ENCODE measurements around the gene ZBTB7C. TPM values are rescaled to one million over a fixed set of nuclear protein-coding genes. Genes with fewer than 3 reads are reported as not detected.

ZBTB7C gene
- total RNA-seq, 1 donor, result not detected

- TF ChIP-seq, protein P1, sequence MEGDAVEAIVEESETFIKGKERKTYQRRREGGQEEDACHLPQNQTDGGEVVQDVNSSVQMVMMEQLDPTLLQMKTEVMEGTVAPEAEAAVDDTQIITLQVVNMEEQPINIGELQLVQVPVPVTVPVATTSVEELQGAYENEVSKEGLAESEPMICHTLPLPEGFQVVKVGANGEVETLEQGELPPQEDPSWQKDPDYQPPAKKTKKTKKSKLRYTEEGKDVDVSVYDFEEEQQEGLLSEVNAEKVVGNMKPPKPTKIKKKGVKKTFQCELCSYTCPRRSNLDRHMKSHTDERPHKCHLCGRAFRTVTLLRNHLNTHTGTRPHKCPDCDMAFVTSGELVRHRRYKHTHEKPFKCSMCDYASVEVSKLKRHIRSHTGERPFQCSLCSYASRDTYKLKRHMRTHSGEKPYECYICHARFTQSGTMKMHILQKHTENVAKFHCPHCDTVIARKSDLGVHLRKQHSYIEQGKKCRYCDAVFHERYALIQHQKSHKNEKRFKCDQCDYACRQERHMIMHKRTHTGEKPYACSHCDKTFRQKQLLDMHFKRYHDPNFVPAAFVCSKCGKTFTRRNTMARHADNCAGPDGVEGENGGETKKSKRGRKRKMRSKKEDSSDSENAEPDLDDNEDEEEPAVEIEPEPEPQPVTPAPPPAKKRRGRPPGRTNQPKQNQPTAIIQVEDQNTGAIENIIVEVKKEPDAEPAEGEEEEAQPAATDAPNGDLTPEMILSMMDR (IDR thresholded peaks at IDR 0.05; ENCODE audit: insufficient read depth, low read depth, low read length), result no peak
- no peak overlapping the region for H3K4me3 ChIP-seq (ENCODE audit: low read depth, low read length)
- no peak for DNase-seq (ENCODE audit: low read depth)
Measured at GRCh38 chr18:48391868-48392267, 17.3 kb downstream of the ZBTB7C start.

GRCh38 chr18:48390641-48391040 lies 18.5 kb downstream of the ZBTB7C start:
- no peak overlapping the region for H3K4me3 ChIP-seq (ENCODE audit: low read depth, low read length)
- TF ChIP-seq, protein P1 (IDR thresholded peaks at IDR 0.05; ENCODE audit: insufficient read depth, low read depth, low read length), result no peak
- no peak for DNase-seq (ENCODE audit: low read depth)

DNA sequence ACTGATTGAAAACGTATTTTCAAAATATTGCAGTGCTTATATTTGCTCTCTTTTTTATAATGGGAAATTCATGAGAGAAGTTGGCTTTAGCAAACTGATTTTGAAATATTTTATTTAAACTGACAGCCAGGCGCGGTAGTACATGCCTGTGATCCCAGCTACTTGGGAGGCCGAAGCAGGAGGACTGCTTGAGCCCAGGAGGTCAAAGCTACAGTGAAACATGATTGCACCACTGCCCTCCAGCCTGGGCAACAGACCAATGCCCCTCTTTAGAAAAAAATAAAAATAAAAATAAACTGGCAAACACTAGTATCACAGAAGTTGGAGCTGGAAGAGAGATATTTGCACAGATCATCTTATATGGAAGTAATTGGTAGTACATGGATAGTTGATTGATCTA lies 20.7 kb downstream of the ZBTB7C start:
- TF ChIP-seq, protein P1 (IDR thresholded peaks at IDR 0.05; ENCODE audit: insufficient read depth, low read depth, low read length), result no peak
- H3K4me3 ChIP-seq (ENCODE audit: low read depth, low read length), result no peak overlapping the region
- DNase-seq (ENCODE audit: low read depth), result no peak

- TF ChIP-seq, protein P1 (IDR thresholded peaks at IDR 0.05; ENCODE audit: insufficient read depth, low read depth, low read length), result no peak
Measured at GRCh38 chr18:48387300-48387699, 21.9 kb downstream of the ZBTB7C start.

GRCh38 chr18:48385596-48385995 lies 23.6 kb downstream of the ZBTB7C start:
- no peak for DNase-seq (ENCODE audit: low read depth)
- H3K4me3 ChIP-seq (ENCODE audit: low read depth, low read length), result no peak overlapping the region
- TF ChIP-seq, protein P1 (IDR thresholded peaks at IDR 0.05; ENCODE audit: insufficient read depth, low read depth, low read length), result no peak

More at GRCh38 chr18:48387300-48387699, 21.9 kb downstream of the ZBTB7C start:
- no peak overlapping the region for H3K4me3 ChIP-seq (ENCODE audit: low read depth, low read length)
- DNase-seq (ENCODE audit: low read depth), result no peak

- no peak overlapping the region for H3K4me3 ChIP-seq (ENCODE audit: low read depth, low read length)
- no peak for DNase-seq (ENCODE audit: low read depth)
- TF ChIP-seq, protein P1 (IDR thresholded peaks at IDR 0.05; ENCODE audit: insufficient read depth, low read depth, low read length), result no peak
Measured at GRCh38 chr18:48376934-48377333, 32.2 kb downstream of the ZBTB7C start.

GRCh38 chr18:48376406-48376805 lies 32.8 kb downstream of the ZBTB7C start:
- no peak overlapping the region for H3K4me3 ChIP-seq (ENCODE audit: low read depth, low read length)
- DNase-seq (ENCODE audit: low read depth), result no peak
- TF ChIP-seq, protein P1 (IDR thresholded peaks at IDR 0.05; ENCODE audit: insufficient read depth, low read depth, low read length), result no peak
